GM18861 (cell line): ENCODE measurements around the gene MRPL36.
A peak's percentile ranks its signal among the peaks of the same experiment; 100 is the strongest.
"Not testable (repeated sequence)": the region's sequence is repeated elsewhere in the genome, so short reads cannot be mapped to it uniquely, and the experiment has no call there.

Experiments
- ATAC-seq: cut with Tn5 transposase; IDR thresholded peaks from one replicate; pipeline ENCODE4 v1.9.1; 2021; ENCODE audit not compliant: unreplicated experiment

Gene MRPL36

DNA sequence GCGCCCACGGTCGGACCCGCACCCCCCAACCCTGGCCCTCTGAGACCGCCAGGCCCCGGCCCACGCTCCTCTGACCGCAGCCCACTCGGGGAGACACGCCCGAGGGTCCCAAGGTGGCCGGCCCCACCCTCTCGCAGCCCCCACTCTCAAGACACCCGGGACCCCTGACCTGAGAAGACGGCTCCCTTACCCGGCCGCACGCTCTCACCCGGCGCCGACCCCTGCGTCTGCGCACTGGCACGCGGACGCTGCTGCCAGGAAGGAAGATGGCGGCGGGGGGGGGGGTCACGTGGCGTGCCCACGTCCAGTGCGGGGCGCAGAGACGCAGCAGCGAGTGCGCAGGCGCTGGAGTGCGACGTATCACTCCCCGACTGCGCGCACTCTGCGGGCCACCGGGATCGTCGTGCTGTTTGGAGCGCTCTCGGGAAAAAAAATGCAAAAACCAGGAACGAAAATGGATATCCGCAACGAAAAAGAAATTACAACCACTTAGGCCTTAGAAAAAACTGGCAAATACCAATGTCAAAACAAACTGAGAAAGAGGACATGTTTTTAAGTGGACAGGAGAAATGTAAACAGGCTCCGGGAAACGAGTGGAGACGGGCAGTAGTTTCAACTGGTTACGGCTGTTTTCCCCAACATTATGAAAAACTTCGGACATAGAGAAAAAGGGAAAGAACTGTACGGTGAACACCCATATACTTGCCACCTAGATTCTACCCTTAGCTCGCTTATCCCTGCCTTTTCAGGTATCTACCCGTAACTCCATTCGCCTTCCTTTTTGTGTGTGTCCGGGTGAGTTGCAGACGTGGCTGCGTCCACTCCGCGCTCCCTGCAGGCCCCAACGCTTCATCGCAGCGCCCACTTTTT, at the start of gene MRPL36:
TSS of gene MRPL36 (minus strand) at position 236 of the 870 bp plus-strand sequence. CDS start 902 bp downstream, outside the sequence.
- ATAC-seq = peak; percentile 36

- no peak for ATAC-seq
Measured at GRCh38 chr5:1847611-1848010, 48.0 kb upstream of the MRPL36 start.

- no peak for ATAC-seq
Measured at GRCh38 chr5:1847056-1847455, 47.4 kb upstream of the MRPL36 start.

DNA sequence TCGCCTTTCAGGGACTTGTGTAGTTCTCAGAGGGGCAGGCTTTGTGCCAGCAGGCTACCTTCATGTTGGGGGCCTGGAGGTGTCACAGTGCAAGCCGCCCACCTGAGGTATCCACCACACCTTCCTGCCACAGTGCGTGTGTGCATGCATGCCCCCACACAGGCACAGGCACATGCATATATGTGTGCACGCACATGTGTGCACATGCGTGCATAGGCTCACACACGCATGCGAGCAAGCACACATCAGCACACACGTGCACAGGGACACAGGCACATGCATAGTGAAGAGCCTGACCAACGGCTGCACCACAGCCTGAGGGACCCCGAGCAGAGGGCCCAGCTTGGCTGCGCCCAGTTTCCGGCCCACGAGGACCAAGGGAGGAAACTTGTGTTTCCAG, 46.9 kb upstream of the MRPL36 start:
- no peak for ATAC-seq

DNA sequence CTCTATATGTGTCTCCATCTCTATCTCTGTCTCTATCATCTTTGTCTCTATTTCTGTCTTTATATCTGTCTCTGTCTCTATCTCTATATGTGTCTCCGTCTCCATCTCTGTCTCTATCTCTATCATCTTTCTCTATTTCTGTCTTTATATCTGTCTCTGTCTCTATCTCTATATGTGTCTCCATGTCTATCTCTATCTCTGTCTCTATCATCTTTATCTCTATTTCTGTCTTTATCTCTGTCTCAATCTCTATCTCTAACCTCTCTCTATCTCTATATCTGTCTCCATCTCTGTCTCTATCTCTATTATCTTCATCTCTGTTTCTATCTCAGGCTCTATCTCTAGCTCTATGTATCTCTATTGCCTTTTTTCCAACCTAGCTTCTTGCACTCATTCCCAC, 46.1 kb upstream of the MRPL36 start:
- ATAC-seq = no peak

- no peak for ATAC-seq
Measured at GRCh38 chr5:1844708-1845436, 45.2 kb upstream of the MRPL36 start.

- ATAC-seq = not testable (repeated sequence)
Measured at GRCh38 chr5:1843761-1844160, 44.1 kb upstream of the MRPL36 start.

- ATAC-seq = no peak
Measured at GRCh38 chr5:1842004-1842819, 42.6 kb upstream of the MRPL36 start.

DNA sequence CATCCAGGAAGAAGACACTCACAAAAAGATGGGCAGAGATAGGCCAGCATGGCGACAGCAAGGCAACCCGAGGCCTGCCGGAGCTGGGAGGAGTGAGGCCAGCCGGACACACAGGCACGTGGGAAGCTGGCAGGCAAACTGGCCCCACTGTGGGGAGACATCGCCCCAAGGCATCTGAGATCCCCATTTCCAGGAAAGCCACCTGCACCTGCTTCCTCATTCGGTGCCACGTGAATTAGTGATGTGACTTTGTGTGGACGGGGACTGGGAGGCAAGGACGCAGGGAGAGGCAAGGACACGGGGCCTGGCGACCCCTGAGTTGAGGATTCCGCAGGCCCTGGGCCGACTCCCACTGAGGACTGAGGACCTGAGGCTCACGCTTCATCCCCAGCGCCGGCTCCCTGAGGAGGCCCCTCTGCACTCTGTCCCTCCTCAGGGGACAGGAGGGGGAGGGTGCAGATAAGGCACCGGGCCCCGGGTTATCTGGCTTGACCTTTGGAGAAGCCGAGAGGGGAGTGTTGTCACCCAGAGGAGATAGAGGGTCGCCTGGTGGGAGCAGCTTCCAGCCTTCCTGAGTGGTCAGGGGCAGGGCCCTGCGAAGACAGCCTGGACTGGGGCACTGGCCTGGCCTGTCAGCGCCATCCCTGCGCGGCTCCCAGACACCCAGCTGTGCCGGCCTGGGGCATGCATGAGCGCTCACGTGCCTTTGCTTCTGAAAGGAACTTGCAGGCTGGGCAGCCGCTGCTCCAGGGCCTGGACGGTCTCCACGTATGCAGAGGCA, 41.3 kb upstream of the MRPL36 start:
- no peak for ATAC-seq

GRCh38 chr5:1840071-1840547, 40.5 kb upstream of the MRPL36 start:
- no peak for ATAC-seq

GRCh38 chr5:1838013-1838412, 38.4 kb upstream of the MRPL36 start:
- ATAC-seq = no peak

GRCh38 chr5:1836891-1837880, 37.5 kb upstream of the MRPL36 start:
- ATAC-seq = no peak

GRCh38 chr5:1836176-1836890, 36.7 kb upstream of the MRPL36 start:
- ATAC-seq = no peak

DNA sequence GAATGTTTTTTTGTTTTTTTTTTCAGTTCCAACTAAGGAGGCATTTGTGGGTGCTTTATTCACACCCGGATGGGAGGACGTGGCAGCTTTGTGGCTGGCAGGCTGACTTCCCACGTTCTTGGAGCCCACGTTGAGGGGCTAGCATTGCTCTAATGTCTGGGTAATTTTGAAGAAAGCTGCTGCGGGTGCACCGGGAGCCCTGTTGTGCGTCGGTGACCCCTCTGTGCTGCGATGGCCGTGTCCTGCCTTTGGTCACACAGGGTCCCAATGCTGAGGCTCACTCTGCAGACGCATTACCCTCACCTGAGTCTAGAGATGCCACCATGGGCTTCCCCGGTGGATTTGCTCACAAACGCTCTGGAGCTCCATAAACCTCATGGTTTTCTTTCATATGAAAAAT, 35.8 kb upstream of the MRPL36 start:
- no peak for ATAC-seq

- no peak for ATAC-seq
Measured at GRCh38 chr5:1834721-1835429, 35.2 kb upstream of the MRPL36 start.

GRCh38 chr5:1834022-1834551, 34.5 kb upstream of the MRPL36 start:
- ATAC-seq = no peak

DNA sequence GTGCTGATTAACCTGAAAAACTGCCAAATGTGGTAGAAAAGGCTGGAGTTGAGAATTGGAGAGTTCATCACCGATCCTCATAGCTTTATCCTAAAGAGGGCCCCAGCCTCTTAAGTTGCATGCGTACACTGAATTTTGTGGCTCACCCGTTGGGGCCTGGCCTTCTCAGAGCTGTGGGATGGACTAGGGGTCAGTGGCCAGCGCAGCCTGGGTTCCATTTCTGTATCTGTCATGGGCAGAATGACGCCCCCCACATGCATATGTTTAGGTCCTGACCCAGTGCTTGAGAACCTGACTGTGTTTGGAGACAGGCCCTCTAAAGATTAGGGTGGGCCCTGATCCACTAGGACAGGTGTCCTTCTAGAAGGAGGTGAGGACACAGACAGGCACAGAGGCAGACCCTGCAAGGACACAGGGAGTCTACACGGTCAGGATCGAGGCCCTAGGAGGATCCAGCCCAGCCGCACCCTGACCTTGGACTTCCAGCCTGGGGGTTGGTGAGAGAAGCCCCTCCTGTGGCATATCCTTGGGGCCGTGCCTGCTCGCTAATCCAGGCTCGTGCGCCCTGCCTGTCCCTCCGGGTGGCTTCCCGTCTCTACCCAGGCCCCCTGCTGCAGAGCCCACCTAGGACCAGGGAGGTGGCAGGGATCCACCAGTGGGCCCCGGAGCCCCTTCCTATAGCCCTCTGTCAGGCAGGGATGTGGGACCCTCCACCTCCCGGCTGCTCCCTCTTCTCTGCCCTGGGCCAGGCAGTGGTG, 33.8 kb upstream of the MRPL36 start:
- no peak for ATAC-seq
